Measurements from ENCODE around the gene APOF.

GRCh38 chr12:56315622-56316473, 46.8 kb downstream of the APOF start, which contains the start of gene CNPY2:
- TF ChIP-seq POLR2A (IDR thresholded peaks at IDR 0.05) (peak; percentile 86), CTCF (IDR thresholded peaks at IDR 0.05) (peak; percentile 5 to 28 (median 12))

All from right lobe of liver (tissue), 4 donors.